GM18507 (cell line): ENCODE results near the gene OPN1MW2.
"Not testable (repeated sequence)": the region's sequence is repeated elsewhere in the genome, so short reads cannot be mapped to it uniquely, and the experiment has no call there.

Experiments used
- DNase-seq: peaks from one replicate; pipeline ENCODE4 v3.0.0; 2011; ENCODE audit warnings: low read depth; ENCODE audit not compliant: insufficient read length; ENCODE audit errors: extremely low spot score
- FAIRE-seq: peaks from 2 replicates; lab custom pipeline; 2011; peaks lifted over from hg19 to GRCh38; lab: Jason Lieb, UNC

The OPN1MW2 gene

GRCh38 chrX:154219456-154219855 is at the start of gene OPN1MW2:
Gene OPN1MW2 (plus strand): TSS chrX:154219756. CDS start chrX:154219816, 60 bp downstream.
- DNase-seq, FAIRE-seq: not testable (repeated sequence)

- not testable (repeated sequence) for FAIRE-seq, DNase-seq
These were observed 47.0 kb upstream of the OPN1MW2 start for GRCh38 chrX:154172535-154172943.

DNA sequence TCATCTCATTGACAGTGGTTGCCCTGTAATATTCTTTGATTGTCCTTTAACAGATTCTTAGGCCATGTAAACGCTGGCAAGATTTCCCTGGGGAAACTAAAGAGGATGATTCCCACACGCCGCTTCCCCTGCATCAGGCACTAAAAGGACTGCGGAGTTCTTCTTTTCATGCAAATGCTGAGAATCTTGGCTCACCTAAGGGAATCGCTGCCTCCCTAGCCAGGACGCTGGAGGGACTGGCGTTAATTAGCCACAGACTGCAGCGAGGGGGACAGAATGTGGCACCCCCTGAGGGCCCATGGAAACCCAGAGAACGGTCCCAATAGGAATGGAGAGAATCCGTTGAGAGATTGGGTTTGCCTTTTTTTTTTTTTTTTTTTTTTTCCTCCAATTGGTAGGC is 45.2 kb upstream of the OPN1MW2 start:
- not testable (repeated sequence) for DNase-seq, FAIRE-seq

- DNase-seq, FAIRE-seq: not testable (repeated sequence)
These were observed 37.3 kb upstream of the OPN1MW2 start, which contains the start of gene OPN1MW for GRCh38 chrX:154182296-154182695. Gene OPN1MW (plus strand): TSS chrX:154182596. CDS start chrX:154182678, 82 bp downstream.

GRCh38 chrX:154183794-154184193 is 35.8 kb upstream of the OPN1MW2 start:
- not testable (repeated sequence) for FAIRE-seq

DNA sequence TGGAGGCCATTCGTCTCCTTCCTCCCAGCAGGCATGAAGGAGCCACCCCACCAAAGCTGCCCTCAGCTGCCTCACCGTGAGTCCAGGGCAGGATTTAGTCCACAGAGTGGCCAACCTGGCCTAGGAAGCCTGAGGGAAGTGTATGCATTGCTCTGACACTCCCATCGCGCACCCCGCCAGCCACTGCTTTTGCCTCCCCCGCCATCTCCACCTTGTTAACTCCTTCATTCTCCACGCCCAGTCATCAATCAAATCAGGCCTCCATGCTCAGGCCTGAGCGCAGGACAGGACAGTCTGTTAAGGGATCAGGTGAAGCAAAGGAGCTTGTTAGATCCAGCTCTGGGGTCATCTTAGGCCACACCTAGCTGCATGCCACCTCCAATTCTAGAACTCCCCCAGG is 26.7 kb upstream of the OPN1MW2 start:
- FAIRE-seq, DNase-seq: not testable (repeated sequence)

More at GRCh38 chrX:154183794-154184193, 35.8 kb upstream of the OPN1MW2 start:
- DNase-seq, result not testable (repeated sequence)

DNA sequence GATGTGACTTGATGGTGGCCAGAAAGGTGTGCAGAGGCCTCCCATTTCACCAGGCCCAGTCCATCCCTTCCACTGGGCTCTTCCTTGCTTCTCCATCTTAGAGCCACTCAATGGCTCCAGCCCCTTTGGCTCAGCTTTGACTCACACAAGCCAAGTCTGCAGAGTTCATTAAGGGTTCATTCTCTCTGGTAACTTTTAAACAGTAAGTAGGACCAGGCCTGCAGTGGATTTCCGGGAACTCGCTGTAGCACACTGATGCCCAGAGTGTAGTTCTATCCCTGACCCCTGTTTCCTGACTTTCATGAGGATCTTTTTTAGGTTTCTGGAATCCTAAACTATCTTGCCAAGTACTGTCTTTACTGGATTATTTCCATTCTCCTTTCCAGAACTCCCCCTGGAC is 25.2 kb upstream of the OPN1MW2 start:
- not testable (repeated sequence) for DNase-seq, FAIRE-seq

- FAIRE-seq, DNase-seq: not testable (repeated sequence)
These were observed 23.1 kb upstream of the OPN1MW2 start for GRCh38 chrX:154196466-154196865.

GRCh38 chrX:154209670-154210418 is 9.7 kb upstream of the OPN1MW2 start:
- FAIRE-seq, result not testable (repeated sequence)

DNA sequence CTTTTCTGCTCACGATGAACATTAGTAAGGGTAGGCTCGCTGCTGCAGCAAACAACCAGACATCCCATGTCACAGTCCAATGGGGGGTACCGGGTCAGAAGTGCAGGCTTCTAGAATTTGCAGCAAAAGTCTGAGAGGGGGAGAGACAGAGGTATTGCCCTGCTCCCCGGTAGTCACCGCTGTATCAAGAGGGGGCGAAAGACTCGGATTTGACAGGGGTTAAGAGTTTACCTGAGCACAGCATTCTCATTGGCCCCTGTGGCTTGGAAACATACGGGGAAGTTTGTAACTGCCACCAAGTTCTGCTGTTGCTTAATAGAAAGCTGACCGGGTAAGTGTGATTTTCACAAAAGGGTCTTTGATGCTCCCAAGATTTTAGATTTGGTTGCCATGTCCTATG is 8.5 kb upstream of the OPN1MW2 start:
- DNase-seq, FAIRE-seq: not testable (repeated sequence)

More at GRCh38 chrX:154209670-154210418, 9.7 kb upstream of the OPN1MW2 start:
- DNase-seq, result not testable (repeated sequence)

DNA sequence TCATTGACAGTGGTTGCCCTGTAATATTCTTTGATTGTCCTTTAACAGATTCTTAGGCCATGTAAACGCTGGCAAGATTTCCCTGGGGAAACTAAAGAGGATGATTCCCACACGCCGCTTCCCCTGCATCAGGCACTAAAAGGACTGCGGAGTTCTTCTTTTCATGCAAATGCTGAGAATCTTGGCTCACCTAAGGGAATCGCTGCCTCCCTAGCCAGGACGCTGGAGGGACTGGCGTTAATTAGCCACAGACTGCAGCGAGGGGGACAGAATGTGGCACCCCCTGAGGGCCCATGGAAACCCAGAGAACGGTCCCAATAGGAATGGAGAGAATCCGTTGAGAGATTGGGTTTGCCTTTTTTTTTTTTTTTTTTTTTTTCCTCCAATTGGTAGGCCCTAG is 8.1 kb upstream of the OPN1MW2 start:
- DNase-seq, FAIRE-seq: not testable (repeated sequence)

DNA sequence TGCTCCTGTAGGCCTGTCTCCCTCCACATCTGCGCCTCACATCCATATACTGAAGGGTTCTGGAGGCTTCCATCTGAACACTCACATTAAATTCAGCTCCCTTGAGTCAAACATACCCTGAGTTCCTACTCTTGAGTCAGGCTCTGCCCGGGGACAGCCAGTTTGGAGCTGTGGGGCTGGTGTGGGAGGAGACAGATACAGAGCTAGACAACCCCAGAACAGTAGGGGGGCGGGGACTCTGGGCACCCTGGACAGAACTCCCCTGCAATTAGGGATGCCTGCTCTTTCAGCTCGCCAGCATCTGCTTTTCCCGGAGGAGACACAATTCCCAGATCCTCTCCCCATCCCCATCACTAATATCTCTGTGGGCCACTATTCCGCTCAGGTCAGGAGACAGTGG is 5.7 kb downstream of the OPN1MW2 start:
- FAIRE-seq, DNase-seq: not testable (repeated sequence)

DNA sequence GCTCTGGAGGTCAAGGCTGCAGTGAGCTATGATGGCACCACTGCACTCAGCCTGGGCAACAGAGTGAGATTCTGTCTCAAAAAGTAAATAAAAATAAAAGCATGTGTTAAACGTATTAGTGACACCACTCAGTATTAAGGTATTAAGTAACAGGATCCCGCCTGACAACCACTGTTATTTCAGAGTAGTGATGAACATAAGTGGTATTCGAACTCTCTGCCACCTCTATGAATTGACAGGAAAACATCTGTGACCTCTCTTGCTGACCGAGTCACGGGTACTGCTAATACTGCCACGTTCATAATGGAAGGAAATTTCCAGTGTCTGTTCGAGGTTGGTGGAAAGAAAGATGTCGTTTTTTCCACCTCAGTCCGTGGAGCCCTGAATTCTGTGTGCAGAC is 7.2 kb downstream of the OPN1MW2 start:
- not testable (repeated sequence) for FAIRE-seq, DNase-seq

DNA sequence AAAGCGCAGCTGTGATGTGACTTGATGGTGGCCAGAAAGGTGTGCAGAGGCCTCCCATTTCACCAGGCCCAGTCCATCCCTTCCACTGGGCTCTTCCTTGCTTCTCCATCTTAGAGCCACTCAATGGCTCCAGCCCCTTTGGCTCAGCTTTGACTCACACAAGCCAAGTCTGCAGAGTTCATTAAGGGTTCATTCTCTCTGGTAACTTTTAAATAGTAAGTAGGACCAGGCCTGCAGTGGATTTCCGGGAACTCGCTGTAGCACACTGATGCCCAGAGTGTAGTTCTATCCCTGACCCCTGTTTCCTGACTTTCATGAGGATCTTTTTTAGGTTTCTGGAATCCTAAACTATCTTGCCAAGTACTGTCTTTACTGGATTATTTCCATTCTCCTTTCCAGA is 11.9 kb downstream of the OPN1MW2 start:
- FAIRE-seq, result not testable (repeated sequence)

DNA sequence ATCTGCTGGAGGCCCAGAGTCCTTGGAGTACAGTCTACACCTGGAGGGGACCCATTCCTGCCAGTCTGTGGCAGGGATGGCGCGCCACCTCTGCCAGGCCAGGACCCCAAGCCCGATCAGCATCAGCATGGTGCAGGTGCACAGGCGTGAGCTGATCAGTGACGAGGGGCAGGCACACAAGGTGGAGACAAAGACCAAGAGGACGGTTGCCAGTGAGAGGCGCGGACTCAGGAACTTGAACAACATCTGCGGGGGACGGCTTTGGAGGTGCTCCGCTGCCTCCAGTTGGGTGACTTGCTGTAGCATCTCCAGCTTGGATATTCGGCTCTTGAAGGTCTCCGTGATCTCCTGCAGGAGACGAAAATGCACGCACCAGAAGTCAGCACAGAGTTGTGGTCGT is 14.1 kb downstream of the OPN1MW2 start:
- DNase-seq, FAIRE-seq: not testable (repeated sequence)

More for the DNA sequence above, 11.9 kb downstream of the OPN1MW2 start:
- not testable (repeated sequence) for DNase-seq

GRCh38 chrX:154238939-154239559 is 19.5 kb downstream of the OPN1MW2 start:
- FAIRE-seq, DNase-seq: not testable (repeated sequence)

DNA sequence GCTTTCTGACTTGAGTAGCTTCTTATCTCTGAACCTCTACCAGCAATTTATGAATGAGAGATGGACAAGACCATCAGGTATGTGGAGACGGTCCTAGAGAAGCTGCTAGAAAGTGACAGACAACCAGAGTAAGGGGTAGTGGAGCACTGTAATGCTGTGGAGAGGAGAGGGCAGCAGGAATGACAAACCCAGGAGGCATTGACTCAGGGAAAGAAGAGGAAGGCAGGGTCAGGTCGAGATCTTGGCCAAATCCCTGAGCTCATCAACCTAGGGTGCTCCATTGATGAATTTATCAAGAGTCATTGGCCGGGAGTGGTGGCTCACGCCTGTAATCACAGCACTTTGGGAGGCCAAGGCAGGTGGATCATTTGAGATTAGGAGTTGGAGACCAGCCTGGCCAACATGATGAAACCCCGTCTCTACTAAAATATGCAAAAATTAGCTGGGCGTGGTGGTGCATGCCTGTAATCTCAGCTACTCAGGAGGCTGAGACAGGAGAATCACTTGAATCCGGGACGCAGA is 20.5 kb downstream of the OPN1MW2 start:
- DNase-seq, FAIRE-seq: not testable (repeated sequence)

DNA sequence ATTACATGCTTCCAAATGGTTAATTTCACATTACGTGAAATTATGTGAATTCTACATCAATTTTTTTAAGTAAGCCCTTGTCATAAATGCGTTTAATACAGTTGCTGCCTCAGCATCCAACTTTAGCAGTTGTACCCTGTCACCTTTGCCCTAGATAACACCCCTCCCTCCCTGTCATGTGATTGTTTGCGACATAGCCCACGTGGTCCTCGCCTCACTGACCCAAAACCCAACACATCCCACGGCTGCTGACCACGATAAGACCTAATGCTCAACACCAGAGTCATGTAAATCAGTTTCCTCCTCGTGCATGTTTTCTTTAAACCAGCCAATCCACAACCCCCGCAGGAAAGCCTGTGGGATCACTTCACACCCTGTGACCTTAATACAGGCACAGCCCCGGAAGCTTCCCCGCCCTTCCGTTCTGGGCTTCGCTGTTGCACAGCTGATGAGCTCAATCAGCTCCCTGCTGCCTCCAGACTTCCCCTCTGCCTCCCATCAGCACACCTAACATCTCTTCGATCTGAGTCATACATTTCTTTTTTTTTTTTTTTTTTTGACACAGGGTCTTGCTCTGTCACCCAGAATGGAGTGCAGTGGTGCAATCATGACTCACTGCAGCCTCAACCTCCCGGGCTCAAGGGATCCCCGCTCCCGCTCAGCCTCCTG is 28.0 kb downstream of the OPN1MW2 start:
- DNase-seq, FAIRE-seq: not testable (repeated sequence)

GRCh38 chrX:154248076-154248475 is 28.5 kb downstream of the OPN1MW2 start:
- not testable (repeated sequence) for DNase-seq, FAIRE-seq
